NCI-H1930 (cell line): ENCODE data around the gene SPIRE2.

ENCODE experiments used
- DNase-seq, 2 experiments: peaks; one replicate each; lab custom pipeline; 2025; lab: John Stamatoyannopoulos, UW

SPIRE2 gene

DNA sequence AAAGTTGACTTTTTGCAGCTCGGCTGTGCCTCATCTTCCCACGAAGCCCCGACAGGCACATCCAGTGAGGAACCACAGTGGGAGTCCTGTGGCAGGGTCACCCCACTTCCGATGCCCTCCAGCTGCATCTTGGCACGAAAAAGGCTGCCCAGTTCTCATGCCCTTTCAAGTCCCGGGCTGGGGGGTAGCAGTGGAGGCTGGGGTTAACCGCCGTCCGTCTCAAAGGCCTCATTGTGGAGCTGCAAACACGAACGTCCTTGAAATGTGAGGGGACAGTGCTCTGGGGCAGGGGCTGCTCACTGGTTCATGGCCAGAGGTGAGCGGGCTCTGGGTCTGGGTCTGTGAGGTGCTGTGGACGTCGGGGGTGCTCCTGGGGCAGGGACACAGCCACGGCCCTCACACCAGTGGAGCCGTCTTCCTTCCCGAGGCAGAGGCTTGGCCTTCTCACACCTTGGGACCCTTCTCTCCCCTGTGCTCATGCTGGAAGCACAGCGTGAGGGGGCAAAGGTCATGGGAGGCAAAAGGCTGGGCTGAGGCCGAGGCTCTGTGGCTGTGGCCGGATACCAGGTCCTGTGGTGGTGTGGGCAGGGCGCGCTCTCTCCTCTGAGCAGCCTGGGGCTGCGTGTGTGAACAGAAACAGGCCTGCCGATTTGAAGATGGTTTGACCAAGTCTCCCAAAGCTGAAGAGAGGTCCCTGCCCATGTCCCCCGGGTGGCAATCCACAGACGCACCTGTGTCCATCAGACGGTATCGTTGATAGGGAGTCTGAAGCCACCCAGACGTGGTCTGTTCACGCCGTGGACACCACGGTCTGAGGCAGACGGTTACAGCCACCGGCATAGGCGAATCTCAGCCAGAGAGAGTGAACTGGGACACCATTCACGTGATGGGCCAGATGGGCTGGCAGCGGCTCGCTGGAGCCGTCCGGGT, 87.3 kb downstream of the SPIRE2 start:
- DNase-seq, result no peak

DNA sequence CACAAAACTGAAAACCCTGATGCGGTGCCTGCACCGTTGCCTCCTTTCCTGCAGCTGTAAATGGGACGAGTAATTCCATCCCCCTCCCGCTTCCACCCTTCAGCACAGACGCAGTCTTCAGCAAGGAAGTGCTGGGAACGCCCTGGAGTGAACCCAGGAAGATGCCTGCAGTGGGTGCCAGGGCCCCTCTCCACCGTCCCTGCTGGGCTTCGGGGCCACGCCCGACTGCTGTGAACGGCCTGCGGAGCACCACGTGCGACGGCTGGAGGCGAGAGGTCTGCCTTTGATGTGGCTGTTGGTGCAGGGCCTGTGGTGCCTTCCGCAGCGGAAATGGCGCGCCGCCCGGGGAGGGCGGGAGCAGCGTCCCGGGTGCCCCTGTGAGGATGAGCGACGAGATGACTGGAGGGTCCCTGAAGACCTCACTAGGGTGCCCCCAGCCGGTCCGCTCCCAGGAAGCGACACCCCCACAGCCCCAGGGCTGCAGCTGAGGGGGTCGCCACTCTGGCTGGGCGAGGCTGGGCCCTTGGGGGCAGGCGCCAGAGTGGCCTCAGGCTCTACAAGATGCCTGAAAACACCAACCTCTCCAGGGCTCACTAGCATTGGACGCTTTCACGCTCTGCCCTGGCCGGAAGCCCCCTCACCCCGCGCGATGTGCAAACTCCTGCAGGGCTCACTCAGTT, 89.6 kb downstream of the SPIRE2 start:
- peak; percentile 15 to 37 for DNase-seq

DNA sequence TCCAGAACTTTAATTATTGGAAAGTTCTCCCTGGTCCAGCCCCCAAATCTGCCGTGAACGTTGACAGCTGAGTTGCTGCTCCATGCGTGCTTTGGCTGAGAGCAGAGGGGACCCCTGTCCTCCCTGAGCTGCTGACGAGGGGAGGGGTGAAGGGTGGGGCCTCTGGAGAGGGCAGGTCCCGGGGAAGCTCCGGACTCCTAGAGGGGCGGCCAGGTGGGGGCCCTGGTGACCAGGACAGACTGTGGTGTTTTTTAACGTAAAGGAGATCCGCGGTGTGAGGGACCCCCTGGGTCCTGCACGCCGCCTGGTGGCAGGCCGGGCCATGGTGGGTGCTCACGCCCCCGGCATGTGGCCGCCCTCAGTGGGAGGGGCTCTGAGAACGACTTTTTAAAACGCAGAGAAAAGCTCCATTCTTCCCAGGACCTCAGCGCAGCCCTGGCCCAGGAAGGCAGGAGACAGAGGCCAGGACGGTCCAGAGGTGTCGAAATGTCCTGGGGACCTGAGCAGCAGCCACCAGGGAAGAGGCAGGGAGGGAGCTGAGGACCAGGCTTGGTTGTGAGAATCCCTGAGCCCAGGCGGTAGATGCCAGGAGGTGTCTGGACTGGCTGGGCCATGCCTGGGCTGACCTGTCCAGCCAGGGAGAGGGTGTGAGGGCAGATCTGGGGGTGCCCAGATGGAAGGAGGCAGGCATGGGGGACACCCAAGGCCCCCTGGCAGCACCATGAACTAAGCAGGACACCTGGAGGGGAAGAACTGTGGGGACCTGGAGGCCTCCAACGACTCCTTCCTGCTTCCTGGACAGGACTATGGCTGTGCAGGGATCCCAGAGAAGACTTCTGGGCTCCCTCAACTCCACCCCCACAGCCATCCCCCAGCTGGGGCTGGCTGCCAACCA, 90.4 kb downstream of the SPIRE2 start, which contains the start of gene MC1R:
Gene MC1R, plus strand, starts transcription at position 410 of the 895 bp plus-strand sequence. Its CDS starts 397 bp downstream, at position 807.
- peak; percentile 18 to 34 for DNase-seq

DNA sequence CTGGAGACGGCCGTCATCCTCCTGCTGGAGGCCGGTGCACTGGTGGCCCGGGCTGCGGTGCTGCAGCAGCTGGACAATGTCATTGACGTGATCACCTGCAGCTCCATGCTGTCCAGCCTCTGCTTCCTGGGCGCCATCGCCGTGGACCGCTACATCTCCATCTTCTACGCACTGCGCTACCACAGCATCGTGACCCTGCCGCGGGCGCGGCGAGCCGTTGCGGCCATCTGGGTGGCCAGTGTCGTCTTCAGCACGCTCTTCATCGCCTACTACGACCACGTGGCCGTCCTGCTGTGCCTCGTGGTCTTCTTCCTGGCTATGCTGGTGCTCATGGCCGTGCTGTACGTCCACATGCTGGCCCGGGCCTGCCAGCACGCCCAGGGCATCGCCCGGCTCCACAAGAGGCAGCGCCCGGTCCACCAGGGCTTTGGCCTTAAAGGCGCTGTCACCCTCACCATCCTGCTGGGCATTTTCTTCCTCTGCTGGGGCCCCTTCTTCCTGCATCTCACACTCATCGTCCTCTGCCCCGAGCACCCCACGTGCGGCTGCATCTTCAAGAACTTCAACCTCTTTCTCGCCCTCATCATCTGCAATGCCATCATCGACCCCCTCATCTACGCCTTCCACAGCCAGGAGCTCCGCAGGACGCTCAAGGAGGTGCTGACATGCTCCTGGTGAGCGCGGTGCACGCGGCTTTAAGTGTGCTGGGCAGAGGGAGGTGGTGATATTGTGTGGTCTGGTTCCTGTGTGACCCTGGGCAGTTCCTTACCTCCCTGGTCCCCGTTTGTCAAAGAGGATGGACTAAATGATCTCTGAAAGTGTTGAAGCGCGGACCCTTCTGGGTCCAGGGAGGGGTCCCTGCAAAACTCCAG, 91.5 kb downstream of the SPIRE2 start:
- DNase-seq, result no peak

DNA sequence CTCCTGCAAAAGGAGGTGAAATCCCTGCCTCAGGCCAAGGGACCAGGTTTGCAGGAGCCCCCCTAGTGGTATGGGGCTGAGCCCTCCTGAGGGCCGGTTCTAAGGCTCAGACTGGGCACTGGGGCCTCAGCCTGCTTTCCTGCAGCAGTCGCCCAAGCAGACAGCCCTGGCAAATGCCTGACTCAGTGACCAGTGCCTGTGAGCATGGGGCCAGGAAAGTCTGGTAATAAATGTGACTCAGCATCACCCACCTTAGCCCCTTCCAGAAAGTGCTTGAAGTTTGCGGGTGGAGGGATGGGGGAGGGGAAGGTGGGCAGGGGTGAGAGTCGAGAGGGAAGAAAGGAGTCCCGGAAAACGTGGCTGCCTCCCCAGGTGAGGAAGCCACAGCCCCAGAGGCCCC, 92.4 kb downstream of the SPIRE2 start:
- no peak for DNase-seq
